ENCODE results near the gene TMEM127.
A peak's percentile ranks its signal among the peaks of the same experiment; 100 is the strongest.
"Not testable (repeated sequence)": the region's sequence is repeated elsewhere in the genome, so short reads cannot be mapped to it uniquely, and the experiment has no call there.

Gene TMEM127

DNA sequence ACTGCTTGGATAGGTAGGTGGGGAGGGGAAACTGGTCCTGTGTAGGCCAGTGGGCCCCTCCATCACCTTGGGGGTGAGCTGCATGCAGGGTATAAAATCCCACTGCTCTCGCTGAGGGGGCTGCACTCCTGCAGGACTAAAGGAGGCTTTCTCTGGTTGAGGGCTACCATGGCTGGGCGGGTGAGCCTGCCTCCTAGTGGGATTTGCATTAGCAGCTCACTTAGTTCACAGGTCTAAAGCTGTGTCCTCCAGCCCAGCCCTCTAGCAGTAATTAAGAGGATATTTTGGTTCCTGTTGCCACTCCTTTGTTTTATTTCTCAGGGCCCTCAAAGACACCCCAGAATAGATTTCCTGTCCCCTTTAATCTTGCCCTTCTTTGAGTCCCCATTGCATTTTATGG lies 24.6 kb downstream of the TMEM127 start:
- no peak for DNase-seq (ENCODE audit: low spot score)

DNA sequence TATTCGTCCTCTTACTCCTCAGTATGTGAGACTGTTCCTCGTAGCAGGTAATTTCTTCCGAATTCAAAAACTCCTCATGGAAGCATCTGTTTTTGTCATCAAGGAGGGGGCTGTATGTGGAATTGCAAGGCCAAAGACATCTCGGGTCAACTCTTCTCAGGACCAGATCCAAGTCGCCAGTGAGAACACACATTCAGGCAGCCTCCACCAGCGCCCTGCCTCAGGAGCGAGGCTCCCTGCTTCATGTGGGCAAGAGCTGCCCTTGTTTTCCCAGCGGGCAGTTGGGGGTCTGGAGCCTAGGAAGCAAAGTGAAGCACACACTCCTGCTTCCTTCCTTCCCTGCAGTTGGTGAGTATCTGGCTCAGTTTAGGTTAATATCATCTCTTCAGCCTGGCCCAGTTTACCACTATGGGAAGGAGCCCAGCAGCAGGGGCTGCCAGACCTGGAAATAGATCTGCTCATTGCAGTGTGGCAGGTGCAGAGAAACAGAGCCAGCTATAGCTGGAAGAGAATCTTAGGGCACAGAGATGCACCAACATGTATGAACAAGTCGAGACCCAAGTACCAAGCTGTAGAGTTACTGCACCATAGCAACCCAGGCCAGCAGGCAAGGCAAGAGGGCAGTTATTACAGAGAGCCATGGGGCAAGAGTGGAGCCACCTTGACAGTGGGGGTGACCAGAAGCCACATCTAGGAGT lies 25.3 kb downstream of the TMEM127 start:
- DNase-seq (ENCODE audit: low spot score): no peak

- no peak for DNase-seq (ENCODE audit: low spot score)
Measured at GRCh38 chr2:96239745-96240264, 26.0 kb downstream of the TMEM127 start.

GRCh38 chr2:96239091-96239490 lies 26.7 kb downstream of the TMEM127 start:
- DNase-seq (ENCODE audit: low spot score): no peak

DNA sequence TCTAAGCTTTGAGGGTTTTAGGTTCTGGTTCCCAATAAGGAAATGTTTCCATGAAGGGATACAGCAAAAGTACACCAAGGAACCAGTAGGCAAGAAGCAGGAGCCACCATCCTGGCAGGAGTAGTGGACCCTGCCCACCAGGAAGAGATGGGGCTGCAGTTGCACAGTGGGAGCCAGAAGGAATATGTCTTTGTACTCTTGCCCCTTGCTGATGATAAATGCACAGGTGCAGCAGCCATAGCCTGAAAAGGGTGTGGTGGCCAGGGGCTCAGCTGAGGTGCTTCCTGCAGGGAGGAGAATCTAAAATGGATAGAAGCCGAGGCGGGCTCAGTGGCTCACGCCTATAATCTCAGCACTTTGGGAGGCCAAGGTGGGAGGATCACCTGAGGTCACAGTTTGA lies 27.5 kb downstream of the TMEM127 start:
- DNase-seq (ENCODE audit: low spot score): no peak

DNA sequence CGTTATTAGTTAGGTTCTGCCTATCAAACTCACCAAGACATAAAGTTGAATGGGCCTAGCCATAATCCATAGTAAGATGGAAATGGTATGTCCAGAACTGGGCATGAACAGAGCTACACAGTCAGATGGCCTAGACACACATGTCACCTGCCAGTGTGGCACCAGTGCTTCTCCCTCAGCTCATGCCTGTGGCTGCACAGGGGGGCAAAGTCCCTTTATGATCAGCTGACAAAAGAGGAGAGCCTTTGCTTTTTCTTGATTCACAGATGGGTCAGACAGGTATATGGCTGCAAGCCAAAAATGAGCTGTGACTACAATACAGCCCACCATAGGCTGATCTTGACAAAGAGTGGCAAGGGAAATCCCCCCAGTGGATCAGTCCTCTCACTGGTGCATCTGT lies 28.9 kb downstream of the TMEM127 start:
- DNase-seq (ENCODE audit: low spot score): no peak

DNA sequence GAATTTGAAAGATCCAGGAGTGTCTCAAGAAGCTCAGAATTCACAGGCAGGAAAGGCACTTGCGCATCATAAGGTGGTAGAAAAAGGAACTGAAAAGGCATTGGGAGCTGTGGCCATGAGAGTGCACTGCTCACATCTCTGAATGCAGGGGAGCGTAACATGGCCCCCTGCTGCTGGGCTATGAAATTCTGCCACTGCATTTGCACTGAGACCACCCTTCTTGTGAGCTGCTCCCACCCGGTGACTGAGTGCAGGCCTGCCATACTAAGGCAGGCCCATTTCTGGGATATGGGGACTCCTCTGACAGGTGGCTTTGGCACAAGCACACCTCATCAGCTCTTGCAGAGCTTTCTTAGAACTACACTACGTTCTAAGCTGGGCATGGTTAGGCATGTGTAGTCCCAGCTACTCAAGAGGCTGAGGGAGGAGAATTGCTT lies 31.9 kb downstream of the TMEM127 start:
- no peak for DNase-seq (ENCODE audit: low spot score)

DNA sequence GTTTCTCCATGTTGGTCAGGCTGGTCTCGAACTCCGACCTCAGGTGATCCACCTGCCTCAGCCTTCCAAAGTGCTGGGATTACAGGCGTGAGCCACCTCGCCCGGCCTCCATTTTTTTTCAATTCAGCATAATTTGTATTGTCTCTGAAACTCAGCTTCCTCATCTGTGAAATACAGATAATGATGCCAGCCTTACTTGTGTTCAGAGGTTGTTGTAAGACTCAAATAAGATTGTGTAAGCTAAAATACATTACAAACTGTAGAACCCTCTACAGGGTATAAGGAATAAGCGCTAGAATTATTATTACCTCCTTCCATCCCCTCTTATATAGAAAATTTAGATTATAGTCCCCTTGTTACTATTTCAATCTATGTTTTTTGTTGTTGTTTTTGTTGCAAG lies 32.4 kb downstream of the TMEM127 start:
- no peak for DNase-seq (ENCODE audit: low spot score)

GRCh38 chr2:96231316-96231715 lies 34.5 kb downstream of the TMEM127 start:
- no peak for DNase-seq (ENCODE audit: low spot score)

DNA sequence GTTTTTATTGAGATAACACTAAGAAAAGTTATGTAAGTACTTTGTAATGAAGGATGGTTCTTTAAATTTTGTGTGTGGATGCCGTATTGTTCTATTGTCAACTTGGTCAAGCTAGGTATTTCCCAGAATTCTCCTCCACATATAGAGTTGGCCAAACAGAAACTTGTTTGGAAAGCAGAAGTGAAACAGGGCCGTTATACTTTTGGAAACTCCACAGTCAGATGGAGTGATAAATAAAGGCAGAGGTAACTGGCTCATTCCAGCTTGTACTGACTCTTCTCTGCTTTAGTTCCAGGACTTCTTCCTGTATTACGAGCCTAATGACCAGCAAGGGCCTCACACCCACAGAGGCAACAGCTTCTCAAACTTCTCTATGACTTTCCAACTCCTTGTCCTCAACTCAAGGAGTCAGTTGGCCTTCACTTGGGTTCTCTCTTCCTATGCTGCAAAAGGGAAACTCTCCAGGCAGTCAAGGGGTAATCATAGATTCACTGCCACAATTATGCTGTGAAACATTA lies 40.7 kb downstream of the TMEM127 start:
- DNase-seq (ENCODE audit: low spot score): no peak

DNA sequence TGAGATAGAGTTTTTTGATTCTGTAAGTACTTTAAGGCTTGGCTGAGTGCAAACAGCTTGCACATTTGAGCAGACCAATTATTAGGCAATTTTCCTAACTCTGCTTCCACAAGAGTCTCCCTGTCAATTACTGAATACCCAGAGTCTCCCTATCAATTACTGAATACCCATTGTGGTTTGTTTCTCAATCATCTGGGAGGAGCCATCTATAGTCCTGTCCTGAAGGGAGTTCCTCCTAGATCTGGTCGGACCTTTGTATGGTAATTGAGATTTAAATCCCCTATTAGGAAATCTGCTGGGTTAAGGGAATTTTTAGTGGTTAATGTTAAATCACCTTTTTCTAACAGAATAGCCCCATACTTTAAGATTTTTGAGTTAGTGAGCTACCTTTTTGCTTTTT lies 44.7 kb downstream of the TMEM127 start:
- DNase-seq (ENCODE audit: low spot score): not testable (repeated sequence)

- not testable (repeated sequence) for DNase-seq (ENCODE audit: low spot score)
Measured at GRCh38 chr2:96219959-96220358, 45.8 kb downstream of the TMEM127 start.

DNA sequence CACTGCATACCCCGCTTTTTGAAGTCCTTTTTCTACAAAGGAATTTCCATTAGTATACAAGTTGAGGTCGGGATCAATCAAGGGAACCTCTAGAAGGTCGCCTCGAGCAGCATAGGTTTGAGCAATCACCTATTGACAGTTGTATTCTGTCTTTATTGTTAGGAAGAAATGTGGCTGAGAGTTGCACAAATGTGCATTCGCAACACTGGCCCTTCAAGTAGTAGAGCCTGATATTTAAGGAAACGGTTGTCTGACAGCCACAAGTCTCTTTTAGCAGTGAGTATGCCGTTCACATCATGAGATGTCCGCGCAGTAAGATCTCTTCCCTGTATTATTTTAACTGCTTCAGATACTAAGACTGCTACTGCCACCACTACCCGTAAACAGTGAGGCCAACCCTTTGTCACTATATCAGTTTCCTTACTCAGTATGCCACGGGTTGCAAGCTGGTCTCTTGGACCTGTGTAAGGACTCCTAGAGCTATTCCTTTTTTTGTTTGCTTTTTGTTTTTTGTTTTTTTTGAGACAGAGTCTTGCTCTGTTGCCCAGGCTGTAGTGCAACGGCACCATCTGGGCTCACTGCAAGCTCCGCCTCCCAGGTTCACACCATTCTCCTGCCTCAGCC lies 47.2 kb downstream of the TMEM127 start:
- no peak for DNase-seq (ENCODE audit: low spot score)

- no peak for DNase-seq (ENCODE audit: low spot score)
Measured at GRCh38 chr2:96214554-96214953, 51.2 kb downstream of the TMEM127 start.

DNA sequence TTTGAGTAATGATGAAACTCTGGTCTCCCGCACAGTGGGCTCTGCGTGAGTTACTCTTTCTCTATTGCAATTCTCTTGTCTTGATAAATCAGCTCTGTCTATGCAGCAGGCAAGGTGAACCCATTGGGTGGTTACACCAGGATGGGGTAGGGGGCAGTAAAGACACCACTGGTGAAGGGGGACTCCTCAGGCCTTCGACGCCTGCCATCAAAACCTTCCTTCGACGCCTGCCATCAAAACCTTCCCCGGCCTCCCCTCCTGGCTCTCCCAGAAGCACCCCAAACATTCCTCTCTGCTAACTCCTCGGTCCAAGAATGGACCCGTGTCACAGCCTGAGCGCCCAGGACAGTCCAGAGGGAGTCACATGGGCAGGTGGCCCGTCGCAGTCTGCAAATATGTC lies 52.4 kb downstream of the TMEM127 start:
- no peak for DNase-seq (ENCODE audit: low spot score)

DNA sequence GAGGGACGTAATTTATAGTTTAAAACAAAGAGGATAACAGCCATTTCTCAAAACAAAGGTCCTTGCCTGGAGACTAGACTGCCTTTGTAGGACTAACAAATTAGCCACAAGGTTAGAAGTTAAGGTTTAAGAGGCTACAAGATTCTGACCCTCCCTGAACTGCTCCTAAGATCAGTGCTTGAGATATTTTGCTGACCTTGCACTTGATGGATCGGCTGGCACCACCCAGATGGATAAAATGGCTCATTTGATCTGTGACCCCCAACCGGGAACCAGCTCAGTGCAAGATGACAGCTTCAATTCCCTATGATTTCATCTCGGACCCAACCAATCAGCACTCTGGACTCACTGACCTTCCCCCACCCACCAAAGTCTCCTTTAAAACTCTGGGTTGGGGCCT lies 53.5 kb downstream of the TMEM127 start:
- no peak for DNase-seq (ENCODE audit: low spot score)

- DNase-seq (ENCODE audit: low spot score): no peak
Measured at GRCh38 chr2:96209729-96210085, 56.1 kb downstream of the TMEM127 start.

- DNase-seq (ENCODE audit: low spot score): no peak
Measured at GRCh38 chr2:96209011-96209728, 56.6 kb downstream of the TMEM127 start.

DNA sequence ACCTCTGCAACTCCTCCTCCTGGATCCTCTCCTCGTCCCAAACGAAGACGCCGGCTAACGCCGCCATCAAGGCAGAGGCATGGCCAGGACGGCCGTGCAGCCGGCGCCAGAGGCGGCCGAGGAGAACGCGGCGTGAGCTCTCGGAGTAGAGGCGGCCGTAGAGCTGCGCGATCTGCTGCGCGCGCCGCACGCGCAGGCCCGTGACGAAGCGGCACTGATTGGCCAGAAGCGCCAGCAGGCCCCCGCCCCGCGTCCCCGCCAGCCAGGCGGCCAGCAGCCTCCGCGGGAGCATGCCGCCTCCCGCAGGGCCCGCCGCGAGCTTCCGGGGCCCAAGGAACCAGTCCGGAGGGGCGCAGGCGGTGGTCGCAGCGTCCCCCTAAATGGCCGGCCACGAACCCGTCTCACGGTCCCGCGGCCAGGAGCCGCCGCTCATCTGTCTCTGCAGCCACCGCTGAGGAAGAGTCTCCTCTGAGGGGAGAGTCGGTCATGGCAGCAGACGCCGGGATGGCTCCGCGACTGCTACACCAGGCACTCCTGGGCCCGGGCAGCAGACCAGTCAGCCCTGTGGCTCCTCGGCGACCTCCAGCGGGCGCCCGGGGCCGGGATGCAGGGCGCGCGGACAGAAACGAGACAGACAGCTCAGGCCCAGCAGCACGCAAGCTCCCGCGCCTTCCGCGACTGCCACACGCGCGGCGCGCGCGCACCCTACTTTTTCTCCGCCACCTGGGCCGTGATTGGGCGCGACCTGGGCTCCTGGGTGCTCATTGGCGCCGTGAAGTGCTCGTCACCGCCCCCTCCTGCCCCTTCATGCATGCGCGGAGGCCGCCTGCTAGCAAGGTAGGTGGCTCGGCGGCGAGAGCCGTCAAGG lies 57.4 kb downstream of the TMEM127 start, which contains the start of gene STARD7:
Gene STARD7 (minus strand): TSS at position 685 of the 868 bp plus-strand sequence. CDS start 393 bp downstream, at position 292.
- DNase-seq (ENCODE audit: low spot score): peak; percentile 97

GRCh38 chr2:96207774-96208142 lies 58.0 kb downstream of the TMEM127 start:
- no peak for DNase-seq (ENCODE audit: low spot score)

GRCh38 chr2:96207073-96207773 lies 58.6 kb downstream of the TMEM127 start:
- DNase-seq (ENCODE audit: low spot score): no peak
